Muscle layer of duodenum (tissue), 2 donors: ENCODE measurements around the gene AKAP17A.
"Not testable (repeated sequence)": the region's sequence is repeated elsewhere in the genome, so short reads cannot be mapped to it uniquely, and the experiment has no call there.

Experiments
- H3K27ac ChIP-seq: one replicate; pipeline ENCODE4 v1.7.0; 2013; ENCODE audit warnings: mild to moderate bottlenecking, low read length
- H3K27me3 ChIP-seq: one replicate; pipeline ENCODE4 v1.7.0; 2013; ENCODE audit warnings: low read depth, mild to moderate bottlenecking, control low read depth, low read length
- H3K36me3 ChIP-seq, 2 donors: one replicate each; pipeline ENCODE4 v1.7.0; 2013; ENCODE audit warnings: low read length in 2 of 2, control low read depth in 1 of 2, mild to moderate bottlenecking in 1 of 2; ENCODE audit not compliant: insufficient read depth in 2 of 2, control insufficient read depth in 1 of 2
- H3K4me1 ChIP-seq, 2 donors: one replicate each; pipeline ENCODE4 v1.7.0; 2013; ENCODE audit warnings: low read length in 2 of 2, mild to moderate bottlenecking in 2 of 2, control low read depth in 1 of 2, moderate library complexity in 1 of 2; ENCODE audit not compliant: insufficient read depth in 2 of 2, control insufficient read depth in 1 of 2
- H3K4me3 ChIP-seq, 2 donors: one replicate each; pipeline ENCODE4 v1.7.0; 2013; ENCODE audit warnings: low read length in 2 of 2, low read depth in 1 of 2, mild to moderate bottlenecking in 1 of 2
- H3K9me3 ChIP-seq, 2 donors: one replicate each; pipeline ENCODE4 v1.7.0; 2013; ENCODE audit warnings: low read length in 2 of 2, control low read depth in 1 of 2, mild to moderate bottlenecking in 1 of 2; ENCODE audit not compliant: control insufficient read depth in 1 of 2
- donor health status: healthy.

AKAP17A gene

DNA sequence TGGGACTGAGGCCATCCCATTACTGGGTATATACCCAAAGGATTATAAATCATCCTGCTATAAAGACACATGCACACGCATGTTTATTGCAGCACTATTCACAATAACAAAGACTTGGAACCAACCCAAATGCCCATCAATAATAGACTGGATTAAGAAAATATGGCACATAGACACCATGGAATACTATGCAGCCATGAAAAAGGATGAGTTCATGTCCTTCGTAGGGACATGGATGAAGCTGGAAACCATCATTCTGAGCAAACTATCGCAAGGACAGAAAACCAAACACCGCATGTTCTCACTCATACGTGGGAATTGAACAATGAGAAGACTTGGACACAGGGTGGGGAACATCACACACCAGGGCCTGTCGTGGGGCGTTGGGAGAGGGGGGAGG, 27.3 kb upstream of the AKAP17A start:
- H3K27me3 ChIP-seq: not testable (repeated sequence)

DNA sequence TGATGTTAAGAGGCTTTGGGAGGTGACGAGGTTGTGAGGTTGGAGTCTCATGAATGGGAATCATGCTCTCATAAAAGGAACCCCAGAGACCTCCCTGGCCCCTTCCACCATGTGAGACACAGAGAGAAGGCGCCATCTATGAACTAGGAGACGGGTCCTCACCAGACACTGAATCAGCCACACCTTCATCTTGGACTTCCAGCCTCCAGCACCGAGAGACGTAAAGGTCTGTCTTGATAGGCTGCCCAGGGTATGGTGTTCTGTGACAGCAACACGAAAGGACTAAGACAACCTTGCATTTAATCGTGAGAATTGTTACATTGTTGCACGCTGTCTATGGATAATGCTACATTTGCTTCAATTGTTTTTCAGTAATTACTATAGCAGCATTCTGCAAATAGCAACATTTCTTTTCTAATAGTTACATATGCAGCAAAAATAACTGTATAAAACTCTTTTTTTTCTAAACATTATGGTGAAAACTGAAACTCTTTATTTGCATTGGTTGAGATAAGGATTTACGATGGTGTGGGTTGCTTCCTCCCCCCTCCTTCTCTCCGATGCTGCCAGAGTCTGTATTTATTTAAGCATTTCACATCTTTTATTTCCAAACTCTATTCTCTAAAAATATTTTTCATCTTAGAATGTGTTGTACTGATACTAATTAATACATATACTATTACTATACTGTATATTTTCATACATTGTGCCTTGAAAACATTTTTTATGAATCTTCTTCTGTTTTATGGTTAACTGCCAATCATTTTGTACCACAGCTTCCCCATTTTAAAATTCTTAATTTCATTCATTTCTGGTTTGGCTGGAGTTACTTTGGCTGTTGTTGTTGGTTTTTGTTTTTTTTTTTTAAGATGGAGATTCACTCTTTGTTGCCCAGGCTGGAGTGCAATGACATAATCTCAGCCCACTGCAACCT, 26.4 kb upstream of the AKAP17A start:
- H3K27ac ChIP-seq: no peak overlapping the region
- H3K4me1 ChIP-seq: no peaks in the 10 kb centered on the region
- no peaks in the 10 kb centered on the region for H3K27me3 ChIP-seq

More for the DNA sequence above, 27.3 kb upstream of the AKAP17A start:
- H3K4me1 ChIP-seq, H3K4me3 ChIP-seq, H3K9me3 ChIP-seq, H3K36me3 ChIP-seq, H3K27ac ChIP-seq: not testable (repeated sequence)

DNA sequence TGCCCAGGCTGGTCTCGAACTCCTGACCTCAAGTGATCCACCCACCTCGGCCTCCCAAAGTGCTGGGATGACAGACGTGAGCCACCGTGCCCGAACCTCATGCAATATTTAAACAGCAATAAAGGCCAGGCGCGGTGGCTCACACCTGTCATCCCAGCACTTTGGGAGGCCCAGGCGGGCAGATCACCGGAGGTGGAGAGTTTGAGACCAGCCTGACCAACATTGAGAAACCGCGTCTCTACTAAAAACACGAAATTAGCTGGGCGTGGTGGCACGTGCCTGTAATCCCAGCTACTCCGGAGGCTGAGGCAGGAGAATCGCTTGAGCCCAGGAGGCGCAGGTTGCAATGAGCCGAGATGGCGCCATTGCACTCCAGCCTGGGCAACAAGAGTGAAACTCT, 17.2 kb upstream of the AKAP17A start:
- not testable (repeated sequence) for H3K9me3 ChIP-seq, H3K4me1 ChIP-seq, H3K27ac ChIP-seq, H3K36me3 ChIP-seq, H3K4me3 ChIP-seq, H3K27me3 ChIP-seq

More for the DNA sequence above, 26.4 kb upstream of the AKAP17A start:
- H3K4me3 ChIP-seq: no peak overlapping the region
- H3K9me3 ChIP-seq: no peaks in the 10 kb centered on the region
- no peaks in the 10 kb centered on the region for H3K36me3 ChIP-seq

DNA sequence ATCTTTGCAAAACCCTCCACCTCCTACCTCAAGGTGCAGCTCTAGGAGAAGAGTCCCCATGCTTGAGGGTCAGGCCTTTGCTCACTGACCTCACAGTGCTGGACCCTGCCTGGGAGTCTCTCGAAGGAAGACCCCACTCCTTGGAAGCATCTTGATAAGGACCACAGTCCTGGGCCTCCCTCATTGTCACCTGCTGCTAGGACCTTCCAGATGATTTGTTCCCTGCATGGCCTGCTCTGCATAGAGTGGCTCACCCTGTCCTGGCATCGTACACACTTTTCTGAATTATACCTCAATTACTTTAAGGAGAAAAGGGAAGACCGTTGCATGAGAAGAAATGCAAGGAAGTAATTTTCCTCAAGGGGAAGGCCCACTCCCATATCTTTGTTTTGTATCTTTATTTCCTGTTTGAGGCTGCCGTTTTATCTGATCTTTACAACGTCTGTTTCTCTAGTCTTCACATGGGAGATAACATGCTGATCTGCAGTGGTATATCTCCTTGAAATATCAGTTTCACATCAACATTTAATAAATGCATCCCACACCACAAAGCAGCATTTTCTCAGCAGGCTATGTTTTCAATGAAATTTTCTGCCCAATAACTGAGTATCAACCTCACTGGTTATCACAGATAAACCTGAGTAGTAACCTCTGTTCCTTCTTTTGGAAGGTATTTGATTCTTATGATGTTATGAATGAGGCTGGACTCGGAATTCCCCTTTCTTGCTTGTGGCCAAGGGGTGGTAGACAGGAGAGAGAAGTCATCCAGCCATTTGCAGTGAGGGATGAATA, 15.0 kb upstream of the AKAP17A start:
- H3K27me3 ChIP-seq: no peaks in the 10 kb centered on the region
- H3K9me3 ChIP-seq: no peaks in the 10 kb centered on the region
- H3K4me3 ChIP-seq: no peak overlapping the region
- no peaks in the 10 kb centered on the region for H3K4me1 ChIP-seq
- H3K27ac ChIP-seq: no peak overlapping the region
- no peaks in the 10 kb centered on the region for H3K36me3 ChIP-seq

DNA sequence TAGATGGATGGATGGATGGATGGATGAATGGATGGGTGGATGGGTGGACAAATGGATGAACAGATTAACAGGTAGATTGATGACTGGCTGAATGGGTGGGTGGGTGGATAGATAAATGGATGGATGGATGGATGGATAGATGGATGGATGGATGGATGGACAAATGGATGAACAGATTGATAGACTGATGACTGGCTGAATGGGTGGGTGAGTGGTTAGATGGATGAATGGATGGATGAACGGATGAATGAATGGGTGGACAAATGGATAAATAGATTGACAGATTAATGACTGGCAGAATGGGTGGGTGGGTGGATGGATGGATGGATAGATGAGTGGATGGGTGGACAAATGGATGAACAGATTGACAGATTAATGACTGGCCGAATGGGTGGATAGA, 13.6 kb upstream of the AKAP17A start:
- H3K36me3 ChIP-seq: no peaks in the 10 kb centered on the region
- no peak overlapping the region for H3K4me3 ChIP-seq
- H3K27ac ChIP-seq: no peak overlapping the region
- no peaks in the 10 kb centered on the region for H3K9me3 ChIP-seq
- H3K27me3 ChIP-seq: no peaks in the 10 kb centered on the region
- H3K4me1 ChIP-seq: no peaks in the 10 kb centered on the region

DNA sequence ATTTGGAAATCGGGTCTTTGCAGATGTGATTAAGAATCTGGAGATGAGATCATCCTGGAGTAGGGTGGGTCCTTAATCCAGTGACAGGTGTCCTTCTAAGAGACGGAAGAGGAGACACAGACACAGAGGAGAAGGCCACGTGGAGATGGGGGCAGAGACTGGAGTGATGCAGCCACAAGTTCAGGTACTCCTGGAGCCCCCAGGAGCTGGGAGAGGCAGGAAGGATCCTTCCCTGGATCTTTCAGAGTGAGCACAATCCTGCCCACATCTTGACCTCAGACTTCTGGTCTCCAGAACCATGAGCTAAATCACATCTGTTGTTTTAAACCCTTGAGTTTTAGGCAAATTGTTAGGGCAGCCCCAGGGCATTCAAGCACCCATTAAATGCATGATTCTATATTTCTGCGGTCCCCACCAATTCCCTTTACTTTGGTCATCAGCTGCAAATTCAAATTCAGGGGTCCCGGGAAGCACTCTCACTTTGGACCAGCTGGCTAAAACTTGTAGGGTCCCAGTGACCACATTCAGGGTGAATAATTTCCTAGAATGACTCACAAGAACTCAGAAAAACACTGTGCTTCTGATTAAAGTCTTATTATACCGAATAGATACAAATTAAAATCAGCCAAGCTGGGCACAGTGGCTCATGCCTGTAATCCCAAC, 12.8 kb upstream of the AKAP17A start:
- Histone ChIP-seq H3K36me3 (no peaks in the 10 kb centered on the region), H3K4me1 (no peaks in the 10 kb centered on the region), H3K9me3 (no peaks in the 10 kb centered on the region), H3K27me3 (no peaks in the 10 kb centered on the region), H3K27ac (no peak overlapping the region), H3K4me3 (no peak overlapping the region)

DNA sequence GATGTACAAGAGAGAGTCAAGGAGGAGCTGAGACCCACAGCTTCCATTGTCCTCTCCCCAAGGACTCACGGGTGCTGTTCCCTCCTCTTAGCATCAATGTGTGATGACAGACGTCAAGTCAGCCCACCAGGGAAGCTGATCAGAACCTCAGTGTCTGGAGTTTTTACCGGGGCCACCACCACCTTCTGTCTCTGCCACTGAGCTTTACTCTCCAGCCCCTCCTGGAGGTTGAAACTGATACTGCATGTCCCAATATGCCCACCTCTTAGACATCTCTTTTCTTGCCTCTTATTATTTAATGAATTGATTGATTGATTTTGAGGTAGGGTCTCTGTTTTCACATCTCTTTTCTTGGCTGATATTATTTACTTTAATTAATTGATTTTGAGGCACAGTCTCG, 10.3 kb upstream of the AKAP17A start:
- H3K36me3 ChIP-seq: no peaks in the 10 kb centered on the region
- H3K27me3 ChIP-seq: no peaks in the 10 kb centered on the region
- no peaks in the 10 kb centered on the region for H3K4me1 ChIP-seq
- H3K27ac ChIP-seq: no peak overlapping the region
- no peak overlapping the region for H3K4me3 ChIP-seq
- no peaks in the 10 kb centered on the region for H3K9me3 ChIP-seq

DNA sequence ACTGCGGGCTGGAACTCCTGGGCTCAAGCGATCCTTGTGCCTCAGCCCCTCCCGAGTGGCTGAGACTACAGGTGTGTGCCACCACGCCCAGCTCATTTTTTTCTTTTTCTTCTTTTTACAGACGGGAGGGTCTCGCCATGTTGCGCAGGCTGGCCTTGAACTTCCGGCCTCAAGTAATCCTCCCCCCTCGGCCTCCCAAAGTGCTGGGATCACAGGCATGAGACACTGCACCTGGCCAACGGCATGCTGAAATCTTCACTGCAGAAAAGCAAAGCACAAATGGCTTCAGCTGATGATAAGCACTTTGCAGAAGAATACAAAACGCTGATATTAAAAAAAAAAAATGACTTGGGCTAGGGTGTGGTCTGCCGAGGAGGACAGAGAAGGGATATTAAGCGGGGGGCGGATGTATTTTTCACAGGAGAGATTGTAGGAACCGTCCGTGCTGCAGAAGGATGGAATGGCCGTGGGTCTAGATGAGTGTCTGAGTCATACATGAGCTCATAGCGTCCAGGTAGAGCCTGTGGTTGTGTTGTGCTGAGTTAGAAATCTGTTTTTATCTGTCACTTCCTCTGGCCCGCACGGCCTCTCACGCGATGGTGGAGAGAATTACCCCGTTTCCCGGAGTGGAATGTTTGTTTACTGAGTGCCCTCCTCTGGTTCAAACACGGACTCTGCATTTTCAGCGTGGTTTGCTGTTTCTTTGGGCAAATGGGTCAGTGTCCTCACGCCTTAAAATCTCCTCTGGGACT, 8.5 kb upstream of the AKAP17A start:
- no peaks in the 10 kb centered on the region for H3K36me3 ChIP-seq
- no peaks in the 10 kb centered on the region for H3K27me3 ChIP-seq
- no peak overlapping the region for H3K27ac ChIP-seq

DNA sequence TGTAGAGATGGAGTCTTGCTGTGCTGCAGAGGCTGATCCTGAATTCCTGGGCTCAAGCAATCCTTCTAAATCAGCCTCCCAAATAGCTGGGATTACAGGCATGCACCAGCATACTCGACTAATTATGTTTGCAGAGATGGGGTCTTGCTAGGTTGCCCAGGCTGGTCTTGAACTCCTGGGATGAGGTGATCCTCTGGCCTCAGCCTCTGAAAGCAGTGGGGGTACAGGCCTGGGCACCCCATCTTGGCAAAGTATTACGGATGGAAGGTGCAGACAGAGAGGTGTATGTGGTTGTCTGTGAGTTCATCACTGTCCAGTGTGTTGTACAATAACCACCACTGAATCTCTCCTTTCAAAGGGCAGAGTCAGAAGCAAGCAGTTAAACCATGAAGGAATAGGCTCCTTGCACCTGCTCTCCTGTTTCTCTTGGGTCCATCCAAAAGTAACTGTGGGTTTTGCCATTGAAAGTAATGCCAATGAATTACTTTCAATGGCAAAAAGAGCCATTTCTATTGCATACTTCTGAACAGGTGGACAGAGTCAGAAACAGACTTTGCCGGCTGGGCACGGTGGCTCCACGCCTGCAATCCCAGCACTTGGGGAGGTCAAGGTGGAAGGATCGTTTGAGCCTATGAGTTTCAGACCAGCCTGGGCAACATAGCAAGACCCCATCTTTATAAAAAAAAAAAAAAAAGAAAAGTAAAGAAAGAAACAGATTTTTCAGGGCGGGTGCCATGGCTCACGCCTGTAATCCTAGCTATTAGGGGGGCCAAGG, 7.0 kb upstream of the AKAP17A start:
- Histone ChIP-seq H3K4me3 (no peak overlapping the region), H3K9me3 (no peaks in the 10 kb centered on the region), H3K27me3 (no peaks in the 10 kb centered on the region), H3K27ac (no peak overlapping the region), H3K36me3 (no peaks in the 10 kb centered on the region), H3K4me1 (no peaks in the 10 kb centered on the region)

More for the DNA sequence above, 8.5 kb upstream of the AKAP17A start:
- no peak overlapping the region for H3K4me3 ChIP-seq
- H3K4me1 ChIP-seq: no peaks in the 10 kb centered on the region
- no peaks in the 10 kb centered on the region for H3K9me3 ChIP-seq

DNA sequence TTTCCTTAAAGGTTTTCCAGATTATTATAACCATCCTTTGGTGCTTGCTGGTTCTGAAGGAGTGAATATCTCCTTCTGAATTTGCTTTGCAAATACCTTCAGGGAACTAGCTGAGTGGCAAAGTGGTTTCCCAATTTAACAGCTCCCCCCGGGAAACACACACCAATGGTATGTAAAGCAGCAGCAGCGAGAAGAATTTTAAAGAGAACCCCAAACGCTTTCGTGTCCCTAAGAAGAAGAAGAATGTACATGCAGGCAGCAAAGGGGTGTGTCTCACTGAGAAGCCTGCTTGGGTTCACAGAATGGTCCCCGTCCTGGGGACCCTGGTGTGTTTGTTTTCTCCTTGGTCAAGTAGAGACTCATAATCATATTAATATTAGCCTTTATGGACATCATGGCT, 4.2 kb upstream of the AKAP17A start:
- H3K4me3 ChIP-seq: no peak overlapping the region
- H3K4me1 ChIP-seq: no peaks in the 10 kb centered on the region
- no peaks in the 10 kb centered on the region for H3K36me3 ChIP-seq
- no peak overlapping the region for H3K27ac ChIP-seq
- no peaks in the 10 kb centered on the region for H3K27me3 ChIP-seq
- H3K9me3 ChIP-seq: no peaks in the 10 kb centered on the region
